ENCODE results near the gene RBM20.

DNA sequence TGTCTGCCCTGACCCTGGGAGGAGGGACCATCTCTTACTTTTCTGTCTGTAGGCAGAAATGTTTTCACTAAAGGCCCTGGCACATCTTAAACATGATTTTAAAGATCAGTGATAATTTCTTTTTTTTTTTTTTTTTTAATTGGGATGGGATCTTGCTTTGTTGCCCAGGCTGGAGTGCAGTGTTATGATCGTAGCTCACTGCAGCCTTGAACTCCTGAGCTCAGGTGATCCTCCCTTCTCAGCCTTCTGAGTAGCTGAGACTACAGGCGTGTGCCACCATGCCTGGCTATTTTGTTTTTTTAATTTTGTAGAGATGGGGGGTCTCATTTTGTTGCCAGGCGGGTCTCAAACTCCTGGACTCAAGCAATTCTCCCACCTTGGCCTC lies 65.3 kb downstream of the RBM20 start:
- TF ChIP-seq, protein P1, sequence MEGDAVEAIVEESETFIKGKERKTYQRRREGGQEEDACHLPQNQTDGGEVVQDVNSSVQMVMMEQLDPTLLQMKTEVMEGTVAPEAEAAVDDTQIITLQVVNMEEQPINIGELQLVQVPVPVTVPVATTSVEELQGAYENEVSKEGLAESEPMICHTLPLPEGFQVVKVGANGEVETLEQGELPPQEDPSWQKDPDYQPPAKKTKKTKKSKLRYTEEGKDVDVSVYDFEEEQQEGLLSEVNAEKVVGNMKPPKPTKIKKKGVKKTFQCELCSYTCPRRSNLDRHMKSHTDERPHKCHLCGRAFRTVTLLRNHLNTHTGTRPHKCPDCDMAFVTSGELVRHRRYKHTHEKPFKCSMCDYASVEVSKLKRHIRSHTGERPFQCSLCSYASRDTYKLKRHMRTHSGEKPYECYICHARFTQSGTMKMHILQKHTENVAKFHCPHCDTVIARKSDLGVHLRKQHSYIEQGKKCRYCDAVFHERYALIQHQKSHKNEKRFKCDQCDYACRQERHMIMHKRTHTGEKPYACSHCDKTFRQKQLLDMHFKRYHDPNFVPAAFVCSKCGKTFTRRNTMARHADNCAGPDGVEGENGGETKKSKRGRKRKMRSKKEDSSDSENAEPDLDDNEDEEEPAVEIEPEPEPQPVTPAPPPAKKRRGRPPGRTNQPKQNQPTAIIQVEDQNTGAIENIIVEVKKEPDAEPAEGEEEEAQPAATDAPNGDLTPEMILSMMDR (IDR thresholded peaks at IDR 0.05) = no peak
- TF ChIP-seq CHD2 (IDR thresholded peaks at IDR 0.05; ENCODE audit: low read length, partially characterized antibody) (no peak), MAFK (IDR thresholded peaks at IDR 0.05; ENCODE audit: partially characterized antibody) (no peak), EP300 (IDR thresholded peaks at IDR 0.05) (no peak), SMC3 (IDR thresholded peaks at IDR 0.05) (no peak), PBX3 (IDR thresholded peaks at IDR 0.05) (no peak), POLR2A (IDR thresholded peaks at IDR 0.05; ENCODE audit: low read length) (no peak), HOXB13 (CRISPR knock-in tag; IDR thresholded peaks at IDR 0.05; ENCODE audit: low read depth) (no peak), RCOR1 (IDR thresholded peaks at IDR 0.05; ENCODE audit: low read depth, low read length) (no peak), NPAS2 (CRISPR knock-in tag; IDR thresholded peaks at IDR 0.05; ENCODE audit: borderline replicate concordance) (no peak), SREBF2 (IDR thresholded peaks at IDR 0.05) (no peak)
- TF ChIP-seq, protein P2, sequence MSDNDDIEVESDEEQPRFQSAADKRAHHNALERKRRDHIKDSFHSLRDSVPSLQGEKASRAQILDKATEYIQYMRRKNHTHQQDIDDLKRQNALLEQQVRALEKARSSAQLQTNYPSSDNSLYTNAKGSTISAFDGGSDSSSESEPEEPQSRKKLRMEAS (IDR thresholded peaks at IDR 0.05) = no peak
- TF ChIP-seq, protein P3, sequence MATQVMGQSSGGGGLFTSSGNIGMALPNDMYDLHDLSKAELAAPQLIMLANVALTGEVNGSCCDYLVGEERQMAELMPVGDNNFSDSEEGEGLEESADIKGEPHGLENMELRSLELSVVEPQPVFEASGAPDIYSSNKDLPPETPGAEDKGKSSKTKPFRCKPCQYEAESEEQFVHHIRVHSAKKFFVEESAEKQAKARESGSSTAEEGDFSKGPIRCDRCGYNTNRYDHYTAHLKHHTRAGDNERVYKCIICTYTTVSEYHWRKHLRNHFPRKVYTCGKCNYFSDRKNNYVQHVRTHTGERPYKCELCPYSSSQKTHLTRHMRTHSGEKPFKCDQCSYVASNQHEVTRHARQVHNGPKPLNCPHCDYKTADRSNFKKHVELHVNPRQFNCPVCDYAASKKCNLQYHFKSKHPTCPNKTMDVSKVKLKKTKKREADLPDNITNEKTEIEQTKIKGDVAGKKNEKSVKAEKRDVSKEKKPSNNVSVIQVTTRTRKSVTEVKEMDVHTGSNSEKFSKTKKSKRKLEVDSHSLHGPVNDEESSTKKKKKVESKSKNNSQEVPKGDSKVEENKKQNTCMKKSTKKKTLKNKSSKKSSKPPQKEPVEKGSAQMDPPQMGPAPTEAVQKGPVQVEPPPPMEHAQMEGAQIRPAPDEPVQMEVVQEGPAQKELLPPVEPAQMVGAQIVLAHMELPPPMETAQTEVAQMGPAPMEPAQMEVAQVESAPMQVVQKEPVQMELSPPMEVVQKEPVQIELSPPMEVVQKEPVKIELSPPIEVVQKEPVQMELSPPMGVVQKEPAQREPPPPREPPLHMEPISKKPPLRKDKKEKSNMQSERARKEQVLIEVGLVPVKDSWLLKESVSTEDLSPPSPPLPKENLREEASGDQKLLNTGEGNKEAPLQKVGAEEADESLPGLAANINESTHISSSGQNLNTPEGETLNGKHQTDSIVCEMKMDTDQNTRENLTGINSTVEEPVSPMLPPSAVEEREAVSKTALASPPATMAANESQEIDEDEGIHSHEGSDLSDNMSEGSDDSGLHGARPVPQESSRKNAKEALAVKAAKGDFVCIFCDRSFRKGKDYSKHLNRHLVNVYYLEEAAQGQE (IDR thresholded peaks at IDR 0.05) = no peak

Measured in A549 (cell line).